HG03159 (cell line): ENCODE results near the gene AFF3.
"Not testable (repeated sequence)": the region's sequence is repeated elsewhere in the genome, so short reads cannot be mapped to it uniquely, and the experiment has no call there.

Source experiments
- ATAC-seq: cut with Tn5 transposase; IDR thresholded peaks from one replicate; pipeline ENCODE4 v1.9.1; 2021; ENCODE audit warnings: mild to moderate bottlenecking, moderate library complexity; ENCODE audit not compliant: unreplicated experiment

AFF3 gene

DNA sequence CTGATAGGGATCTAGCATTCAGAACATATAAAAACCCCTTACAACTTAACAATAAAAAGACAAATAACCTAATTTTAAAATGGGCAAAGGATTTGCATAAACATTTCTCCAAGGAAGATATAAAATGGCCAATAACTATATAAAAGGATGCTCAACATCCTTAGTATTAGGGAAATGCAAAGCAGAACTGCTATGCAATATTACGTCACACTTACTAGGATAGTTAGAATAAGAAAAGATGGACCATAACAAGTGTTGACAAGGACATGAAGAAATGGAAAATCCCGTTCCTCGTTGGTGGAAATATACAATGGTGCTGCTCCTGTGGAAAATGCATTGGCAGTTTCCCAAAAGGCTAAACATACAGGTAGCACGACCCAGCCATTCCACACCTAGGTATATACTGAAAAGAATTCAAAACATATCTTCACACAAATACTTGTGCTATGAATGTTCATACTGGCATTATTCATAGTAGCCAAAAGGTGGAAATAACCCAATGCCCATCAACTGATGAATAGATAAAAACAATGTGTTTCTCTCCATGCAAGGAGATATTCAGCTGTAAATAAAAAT, 604.4 kb downstream of the AFF3 start:
- no peak for ATAC-seq

DNA sequence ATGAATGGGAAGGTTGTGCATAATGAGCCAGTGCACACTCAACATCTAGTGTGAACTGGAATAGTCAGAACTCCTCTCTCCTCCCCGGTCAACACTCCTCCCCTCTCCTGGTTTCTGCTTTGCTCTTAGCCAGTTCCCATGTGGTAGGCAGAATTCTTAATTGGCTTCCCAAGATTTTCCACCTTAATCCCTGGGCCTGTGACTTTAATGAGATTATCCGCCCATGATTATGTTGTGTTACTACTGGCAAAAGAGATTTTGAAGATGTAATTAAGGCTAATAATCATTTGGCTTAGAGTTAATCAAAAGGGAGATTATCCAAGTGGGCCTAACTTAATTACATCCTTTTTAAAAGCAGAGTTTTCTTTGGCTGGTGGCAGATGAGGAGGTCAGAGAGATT, 618.3 kb downstream of the AFF3 start:
- ATAC-seq = no peak

DNA sequence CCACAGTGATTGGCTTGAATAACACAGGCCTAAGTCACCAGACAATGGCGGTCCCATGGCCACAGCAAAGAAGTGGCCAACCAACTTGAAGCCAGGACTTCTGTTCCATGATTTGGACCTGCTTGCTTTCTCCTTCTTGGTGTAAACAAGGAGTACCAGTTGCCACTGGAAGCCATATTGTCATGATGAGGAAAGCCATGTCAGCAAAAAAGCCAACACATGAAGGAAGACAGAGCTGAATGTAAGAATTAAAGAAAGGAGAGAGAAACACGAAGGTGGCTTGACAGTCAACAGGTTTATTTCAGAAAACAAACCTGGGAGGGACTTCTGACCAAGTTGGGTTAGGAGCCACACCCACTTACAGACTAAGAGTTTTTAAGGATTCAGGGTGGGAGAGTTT, 620.2 kb downstream of the AFF3 start:
- no peak for ATAC-seq

DNA sequence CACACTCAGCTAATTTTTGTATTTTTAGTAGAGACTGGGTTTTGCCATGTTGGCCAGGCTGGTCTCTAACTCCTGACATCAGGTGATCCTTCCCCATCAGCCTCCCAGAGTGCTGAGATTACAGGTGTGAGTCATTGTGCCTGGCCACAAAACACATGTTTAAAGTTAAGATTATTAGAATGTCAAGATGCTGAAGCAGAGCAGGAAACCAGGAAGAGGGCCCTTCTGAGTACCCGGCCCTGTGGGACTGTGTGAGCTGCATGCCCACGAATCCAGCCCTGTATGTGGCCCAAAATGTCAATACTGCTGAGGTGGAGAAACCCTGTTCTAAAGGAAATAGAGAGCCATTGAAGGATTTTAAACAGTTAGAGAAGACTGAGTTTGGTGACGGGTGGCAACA, 621.6 kb downstream of the AFF3 start:
- no peak for ATAC-seq

- ATAC-seq = no peak
Observed at GRCh38 chr2:99520195-99520594, 622.2 kb downstream of the AFF3 start.

- ATAC-seq = no peak
Observed at GRCh38 chr2:99514357-99514756, 628.0 kb downstream of the AFF3 start.

DNA sequence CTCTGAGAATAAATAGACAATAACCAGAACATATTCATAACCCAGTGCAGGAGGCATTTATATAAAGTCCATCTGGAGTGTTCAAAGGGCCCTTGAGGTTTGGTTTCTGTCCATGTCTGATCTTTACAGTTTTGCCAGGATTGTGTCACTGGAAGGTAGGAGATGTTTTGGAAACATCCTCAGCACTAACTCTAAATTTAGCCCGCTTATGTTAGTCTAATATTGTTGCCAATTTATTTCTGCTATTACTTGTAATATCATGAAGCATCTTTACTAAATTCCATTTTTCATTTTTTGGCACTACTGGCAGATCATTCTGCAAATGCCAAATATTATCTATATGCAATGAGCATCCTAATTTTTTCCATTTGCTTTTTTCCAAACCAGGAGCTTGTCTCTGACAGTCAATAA, 630.2 kb downstream of the AFF3 start:
- ATAC-seq = no peak

DNA sequence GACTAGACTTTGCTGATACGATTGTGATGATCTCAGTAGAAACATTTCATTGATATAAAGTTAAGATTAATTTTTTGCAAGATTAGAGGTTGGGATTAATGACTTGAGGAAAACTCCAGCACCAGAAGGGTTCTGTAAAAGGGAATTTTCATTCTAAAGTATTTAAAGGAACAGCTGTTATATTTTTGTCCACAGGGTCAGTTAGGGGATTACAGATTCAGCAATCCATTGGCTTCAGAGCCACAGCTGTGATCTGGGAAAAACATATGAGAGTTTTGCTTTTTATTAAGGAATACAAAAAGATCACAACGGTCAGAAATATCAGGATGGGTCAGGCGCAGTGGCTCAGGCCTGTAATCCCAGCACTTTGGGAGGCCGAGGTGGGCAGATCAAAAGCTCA, 633.0 kb downstream of the AFF3 start:
- no peak for ATAC-seq

DNA sequence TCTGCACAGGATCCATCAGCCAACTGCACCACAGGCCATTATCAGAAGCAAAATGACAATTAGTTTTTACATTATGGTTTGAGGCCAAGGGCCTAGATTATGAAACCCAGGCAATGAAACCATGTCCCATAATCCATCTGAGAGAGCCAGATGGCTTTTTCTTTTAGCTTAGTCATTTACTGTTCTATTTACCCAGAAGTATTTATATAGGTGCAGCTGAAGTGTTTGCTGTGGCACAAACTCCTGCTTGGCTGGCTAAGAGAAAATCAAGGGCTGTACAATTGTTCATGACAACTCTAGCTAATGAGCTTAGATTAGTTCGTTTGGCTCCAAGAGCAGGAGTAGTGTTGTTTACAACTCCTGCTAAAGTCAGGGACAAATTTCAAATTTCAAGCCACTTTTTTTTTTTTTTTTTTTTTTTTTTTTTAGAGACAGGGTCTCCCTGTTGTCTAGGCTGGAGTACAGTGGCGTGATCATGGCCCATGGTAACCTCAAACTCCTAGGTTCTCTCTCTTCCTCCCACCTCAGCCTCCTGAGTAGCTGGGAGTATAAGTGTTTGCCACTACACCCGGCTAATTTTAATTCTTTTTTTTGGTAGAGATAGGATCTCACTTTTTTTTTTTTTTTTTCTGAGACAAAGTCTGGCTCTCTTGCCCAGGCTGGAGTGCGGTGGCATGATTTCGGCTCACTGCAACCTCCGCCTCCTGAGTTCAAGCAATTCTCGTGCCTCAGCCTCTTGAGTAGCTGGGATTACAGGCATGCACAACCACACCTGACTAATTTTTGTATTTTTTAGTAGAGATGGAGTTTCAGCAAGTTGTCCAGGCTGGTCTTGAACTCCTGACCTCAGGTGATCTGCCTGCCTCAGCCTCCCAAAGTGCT, 634.2 kb downstream of the AFF3 start:
- ATAC-seq = no peak

DNA sequence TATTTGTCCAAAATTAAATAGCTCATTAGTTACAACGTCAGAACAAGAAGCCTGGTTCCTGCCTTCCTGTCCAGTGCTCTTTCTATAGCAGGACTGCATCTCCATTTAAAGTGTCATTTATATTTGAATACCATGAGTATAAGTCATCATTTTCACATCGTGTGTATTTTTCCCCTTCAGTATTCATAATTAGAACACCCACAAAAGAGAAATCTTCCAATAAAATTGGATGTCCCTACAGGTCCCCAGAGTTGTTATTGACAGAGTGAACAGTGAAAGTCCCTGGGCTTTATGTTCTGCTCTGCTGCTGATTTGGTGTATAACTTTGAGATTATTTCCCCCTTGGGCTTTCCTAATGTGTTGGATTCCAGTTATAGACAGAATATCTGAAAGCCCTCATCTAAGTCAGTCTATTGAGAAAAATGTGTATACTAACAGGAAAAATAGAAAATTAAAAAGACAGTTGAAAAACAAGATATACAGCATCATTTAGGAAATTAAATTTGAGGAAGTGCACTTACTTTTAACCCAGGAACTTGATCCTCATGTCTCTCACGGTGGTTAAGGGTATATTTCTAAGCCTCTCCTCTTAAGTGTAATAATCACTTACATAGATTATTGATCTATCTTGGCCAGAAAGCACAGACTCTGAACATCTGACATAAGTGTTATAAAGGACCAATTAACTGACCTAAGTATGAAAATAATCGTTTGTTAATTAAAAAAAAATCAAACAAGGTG, 637.4 kb downstream of the AFF3 start:
- ATAC-seq = no peak

DNA sequence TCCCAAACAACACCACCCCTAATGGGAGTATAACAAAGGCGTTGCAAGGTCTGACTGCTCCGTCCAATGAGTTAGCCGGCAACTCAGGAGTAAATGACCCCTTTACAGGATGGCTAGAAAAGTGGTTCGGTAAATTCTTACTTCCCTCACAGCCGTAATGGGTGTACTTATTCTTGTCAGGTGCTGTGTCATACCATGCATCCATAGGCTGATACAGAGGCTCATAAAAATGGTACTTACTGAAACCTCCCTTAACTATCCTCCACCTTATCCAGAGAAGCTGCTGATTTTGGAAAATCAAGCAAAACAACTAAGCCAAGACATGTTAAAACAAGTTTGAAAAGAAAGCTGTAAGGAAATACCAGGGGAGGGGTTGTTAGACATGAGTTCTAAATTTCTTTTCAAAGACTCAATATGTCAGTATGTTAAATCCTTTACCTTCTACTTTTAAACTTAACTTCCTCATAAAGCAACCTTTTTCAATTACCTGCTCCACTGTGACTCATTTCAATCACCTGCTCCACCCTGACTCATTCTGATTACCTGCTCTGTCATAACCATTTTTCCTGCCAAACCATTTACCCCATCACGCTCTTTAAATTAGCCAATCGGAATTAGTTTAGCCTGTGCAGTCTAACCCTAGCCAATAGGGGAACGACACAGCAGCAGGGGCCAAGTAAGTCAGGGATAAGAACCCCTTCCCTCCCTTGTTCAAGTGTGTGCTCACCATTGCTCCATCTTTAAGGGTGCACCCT, 638.6 kb downstream of the AFF3 start:
- not testable (repeated sequence) for ATAC-seq

DNA sequence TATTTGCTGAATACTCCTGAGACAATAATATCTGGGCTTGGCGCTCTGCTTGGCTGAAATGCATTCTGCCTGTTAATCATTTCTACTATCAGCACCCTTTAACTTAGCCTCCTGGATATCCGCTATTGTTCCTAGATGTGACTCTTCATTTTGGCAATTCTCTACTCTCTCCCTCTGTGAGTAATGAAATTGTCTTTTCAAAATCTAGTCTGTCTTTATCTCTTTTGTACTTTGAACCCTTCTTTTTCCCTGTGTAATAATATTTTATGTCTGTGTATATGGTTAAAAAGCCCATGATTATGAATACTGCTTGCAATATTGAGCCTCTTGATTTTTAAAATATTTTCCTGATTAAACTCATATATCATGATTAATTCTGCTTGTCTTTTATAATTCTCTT, 646.4 kb downstream of the AFF3 start:
- ATAC-seq = no peak
